Astrocyte of the cerebellum (primary cell): Measurements from ENCODE around the gene C9orf152.
A peak's percentile ranks its signal among the peaks of the same experiment; 100 is the strongest.
"Not testable (repeated sequence)": the region's sequence is repeated elsewhere in the genome, so short reads cannot be mapped to it uniquely, and the experiment has no call there.

ENCODE experiments used
- DNase-seq: peaks from one replicate; pipeline ENCODE4 v3.0.0-alpha.2; 2011; ENCODE audit warnings: low read depth
- H3K4me3 ChIP-seq: 2 replicates; pipeline ENCODE4 v1.5.1; 2011; ENCODE audit warnings: mild to moderate bottlenecking, low read depth, low read length, moderate library complexity
- CTCF ChIP-seq: IDR thresholded peaks from 2 replicates; pipeline ENCODE4 v1.5.1; 2012; ENCODE audit warnings: low read length, low read depth, moderate library complexity, mild to moderate bottlenecking; ENCODE audit errors: missing control alignments
- in situ Hi-C: cut with HindIII; loops from 2 replicates; pipeline ENCODE4 v1.10.0; 2017; ENCODE audit warnings: low sequenced_read_pairs

Gene C9orf152

GRCh38 chr9:110202232-110202631 is 5.7 kb downstream of the C9orf152 start:
- in situ Hi-C loops, result no loop called here
- DNase-seq, result no peak
- TF ChIP-seq CTCF, result no peak
- H3K4me3 ChIP-seq, result no peak overlapping the region

DNA sequence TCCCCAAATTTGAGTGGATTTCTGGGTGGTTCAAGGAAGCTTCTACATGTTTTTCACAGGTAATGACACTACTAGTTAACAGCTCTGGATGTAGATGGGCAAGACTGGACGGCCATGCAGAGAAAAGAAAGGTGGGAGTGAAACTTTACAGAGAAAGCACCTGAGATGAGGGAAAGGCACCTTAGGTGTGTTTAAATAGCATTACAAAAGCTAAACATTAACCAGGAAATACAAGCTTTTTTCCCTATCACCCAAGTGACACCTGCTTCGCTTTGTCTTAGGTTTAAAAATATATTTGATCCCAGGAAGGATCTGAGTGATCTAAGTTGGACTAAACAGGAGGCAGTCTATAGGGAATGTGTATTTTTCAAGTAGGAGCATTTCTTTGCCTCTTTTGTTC is 8.3 kb downstream of the C9orf152 start:
- TF ChIP-seq CTCF, result no peak
- H3K4me3 ChIP-seq, result no peak overlapping the region
- no peak for DNase-seq
- in situ Hi-C loops, result no loop called here

- TF ChIP-seq CTCF, result no peak
- no peak overlapping the region for H3K4me3 ChIP-seq
- no peak for DNase-seq
- in situ Hi-C loops, result no loop called here
Observed at GRCh38 chr9:110198357-110198756, 9.6 kb downstream of the C9orf152 start.

DNA sequence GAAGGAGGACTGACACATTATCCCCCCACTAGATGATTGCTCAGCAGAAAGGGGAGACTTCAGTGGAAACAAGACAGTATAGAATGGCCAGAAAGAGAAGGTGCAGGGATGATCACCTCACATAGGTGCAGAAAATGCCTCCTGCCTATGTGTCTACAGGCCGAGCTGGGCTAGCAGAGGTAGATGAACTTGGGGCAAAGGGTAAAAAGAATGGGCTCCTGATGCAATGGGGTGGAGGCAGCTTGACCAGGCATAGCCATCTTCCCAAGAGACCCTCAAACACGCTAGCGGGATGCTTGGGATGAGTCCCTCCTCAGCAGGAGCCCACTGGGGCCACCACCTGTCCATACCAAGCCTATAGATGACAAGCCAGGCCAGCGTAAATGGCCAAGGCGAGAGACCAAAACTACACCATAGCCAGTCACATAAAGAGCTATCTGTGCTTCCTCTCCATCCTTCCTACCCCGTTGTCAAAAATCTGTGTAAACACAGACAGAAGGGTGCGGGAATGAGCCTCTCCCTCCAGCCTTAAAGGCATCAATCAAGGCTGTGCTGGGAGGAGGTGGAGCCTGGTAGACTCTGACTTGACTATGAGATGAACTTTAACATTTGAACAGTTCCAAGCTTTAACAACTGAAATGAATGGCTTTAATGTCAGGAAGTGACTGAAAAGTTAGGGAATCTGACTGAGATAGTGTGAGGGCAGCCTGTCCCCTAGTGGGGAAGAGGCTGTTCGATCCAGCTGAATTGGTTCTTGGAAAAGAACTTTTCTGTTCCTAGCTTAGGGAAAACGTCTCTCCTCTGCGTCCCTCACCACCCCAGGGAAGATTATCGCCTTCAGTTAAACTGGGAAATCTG is 10.4 kb downstream of the C9orf152 start:
- no peak for DNase-seq

DNA sequence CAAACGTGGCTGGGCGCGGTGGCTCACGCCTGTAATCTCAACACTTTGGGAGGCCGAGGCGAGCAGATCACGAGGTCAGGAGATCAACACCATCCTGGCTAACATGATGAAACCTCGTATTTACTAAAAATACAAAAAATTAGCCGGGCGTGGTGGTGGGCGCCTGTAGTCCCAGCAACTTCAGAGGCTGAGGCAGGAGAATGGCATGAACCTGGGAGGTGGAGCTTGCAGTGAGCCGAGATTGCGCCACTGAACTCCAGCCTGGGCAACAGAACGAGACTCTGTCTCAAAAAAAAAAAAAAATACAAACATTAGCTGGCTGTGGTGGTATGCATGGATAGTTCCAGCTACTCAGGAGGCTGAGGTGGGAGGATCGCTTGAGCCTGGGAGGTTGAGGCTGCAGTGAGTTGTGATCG is 11.9 kb downstream of the C9orf152 start:
- H3K4me3 ChIP-seq, DNase-seq, in situ Hi-C loops: not testable (repeated sequence)

More for the DNA sequence above, 10.4 kb downstream of the C9orf152 start:
- no peak overlapping the region for H3K4me3 ChIP-seq
- in situ Hi-C loops, result no loop called here
- peak; percentile 23 for TF ChIP-seq CTCF

GRCh38 chr9:110192531-110193261 is 15.3 kb downstream of the C9orf152 start:
- TF ChIP-seq CTCF, result no peak
- no peak overlapping the region for H3K4me3 ChIP-seq
- peak; percentile 23 for DNase-seq
- in situ Hi-C loops, result no loop called here

DNA sequence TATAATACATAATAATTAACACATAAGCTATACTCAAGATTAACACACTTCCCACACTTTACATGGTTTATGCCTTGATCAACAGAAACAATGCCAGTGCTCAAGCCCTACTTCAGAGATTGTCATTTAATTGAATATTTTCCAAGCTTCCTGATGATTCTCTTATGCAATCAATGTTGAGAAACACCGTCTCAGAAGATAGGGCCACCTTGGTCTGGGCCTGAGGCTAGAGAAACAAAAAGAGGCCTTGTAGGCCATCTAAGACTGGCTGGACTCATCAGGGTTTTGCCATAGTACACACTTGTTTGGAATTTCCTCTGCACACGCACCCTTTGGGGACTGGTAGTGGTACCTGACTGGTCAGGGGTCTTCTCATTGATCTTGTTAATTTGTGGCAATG is 16.3 kb downstream of the C9orf152 start:
- no peak for TF ChIP-seq CTCF
- DNase-seq, result no peak
- in situ Hi-C loops, result no loop called here
- H3K4me3 ChIP-seq, result no peak overlapping the region
